GM21717 (cell line): ENCODE data around the gene AP4E1.
"Not testable (repeated sequence)": the region's sequence is repeated elsewhere in the genome, so short reads cannot be mapped to it uniquely, and the experiment has no call there.

Source experiments
- ATAC-seq: cut with Tn5 transposase; IDR thresholded peaks from one replicate; pipeline ENCODE4 v1.9.1; 2021; ENCODE audit warnings: mild to moderate bottlenecking, moderate library complexity; ENCODE audit not compliant: unreplicated experiment

Gene AP4E1

GRCh38 chr15:51011212-51011611 lies 102.7 kb downstream of the AP4E1 start:
- ATAC-seq: no peak

- ATAC-seq: no peak
Observed at GRCh38 chr15:51016615-51017014, 108.1 kb downstream of the AP4E1 start.

- no peak for ATAC-seq
Observed at GRCh38 chr15:51022206-51022605, 113.7 kb downstream of the AP4E1 start.

- ATAC-seq: no peak
Observed at GRCh38 chr15:51023499-51023898, 115.0 kb downstream of the AP4E1 start.

GRCh38 chr15:51024735-51025453 lies 116.4 kb downstream of the AP4E1 start:
- ATAC-seq: no peak

GRCh38 chr15:51025454-51025846 lies 117.0 kb downstream of the AP4E1 start:
- no peak for ATAC-seq

- no peak for ATAC-seq
Observed at GRCh38 chr15:51030649-51031316, 122.3 kb downstream of the AP4E1 start.

GRCh38 chr15:51037474-51037873 lies 129.0 kb downstream of the AP4E1 start:
- not testable (repeated sequence) for ATAC-seq

GRCh38 chr15:51038162-51038973 lies 129.9 kb downstream of the AP4E1 start:
- ATAC-seq: no peak

- ATAC-seq: no peak
Observed at GRCh38 chr15:51038974-51039319, 130.5 kb downstream of the AP4E1 start.

- no peak for ATAC-seq
Observed at GRCh38 chr15:51044037-51044727, 135.7 kb downstream of the AP4E1 start.

- ATAC-seq: no peak
Observed at GRCh38 chr15:51046016-51046415, 137.5 kb downstream of the AP4E1 start.

- no peak for ATAC-seq
Observed at GRCh38 chr15:51046799-51047449, 138.4 kb downstream of the AP4E1 start.

- ATAC-seq: no peak
Observed at GRCh38 chr15:51048308-51048707, 139.8 kb downstream of the AP4E1 start.

GRCh38 chr15:51049081-51049480 lies 140.6 kb downstream of the AP4E1 start:
- no peak for ATAC-seq

GRCh38 chr15:51051776-51052175 lies 143.3 kb downstream of the AP4E1 start:
- no peak for ATAC-seq

- no peak for ATAC-seq
Observed at GRCh38 chr15:51053571-51053970, 145.1 kb downstream of the AP4E1 start.

- no peak for ATAC-seq
Observed at GRCh38 chr15:51054535-51054934, 146.1 kb downstream of the AP4E1 start.
